ENCODE results near the gene EVA1C.
A peak's percentile ranks its signal among the peaks of the same experiment; 100 is the strongest.

The EVA1C gene

DNA sequence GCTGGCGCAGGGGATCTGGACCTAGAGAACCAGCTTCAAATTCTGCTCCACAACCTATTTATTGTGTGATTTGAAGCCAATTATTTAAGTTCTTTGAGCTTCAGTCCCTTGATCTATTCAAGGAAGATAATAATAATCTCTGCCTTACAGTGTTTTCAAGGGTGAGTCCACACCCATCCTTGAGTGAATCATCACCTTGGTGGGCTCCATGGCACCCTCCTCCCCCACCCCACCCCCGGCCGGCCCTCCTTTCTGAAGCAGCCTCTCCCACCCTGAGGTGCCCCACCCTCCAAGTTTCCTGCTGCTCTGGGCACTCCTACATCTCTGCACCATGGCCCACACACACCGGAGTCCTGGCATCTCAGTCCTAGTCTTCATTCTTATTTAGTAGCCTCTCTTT, 134.5 kb downstream of the EVA1C start:
- DNase-seq (ENCODE audit: low read depth), result no peak

DNA sequence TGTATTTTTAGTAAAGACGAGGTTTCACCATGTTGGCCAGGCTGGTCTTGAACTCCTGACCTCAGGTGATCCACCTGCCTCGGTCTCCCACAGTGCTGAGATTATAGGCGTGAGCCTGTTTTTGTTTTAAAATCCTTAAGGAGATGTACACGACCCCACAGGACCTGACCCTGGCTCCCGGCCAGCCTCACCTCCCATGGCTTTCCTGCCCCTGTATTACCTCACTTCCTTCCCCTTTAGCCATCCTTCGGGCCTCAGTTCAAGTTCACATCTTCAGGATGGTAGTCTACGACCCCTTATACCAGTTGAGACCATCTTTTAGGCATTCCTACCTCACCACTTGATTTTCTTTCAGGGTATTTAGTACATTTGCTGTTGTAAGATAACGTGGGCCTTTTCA, 136.5 kb downstream of the EVA1C start:
- TF ChIP-seq, protein P1, sequence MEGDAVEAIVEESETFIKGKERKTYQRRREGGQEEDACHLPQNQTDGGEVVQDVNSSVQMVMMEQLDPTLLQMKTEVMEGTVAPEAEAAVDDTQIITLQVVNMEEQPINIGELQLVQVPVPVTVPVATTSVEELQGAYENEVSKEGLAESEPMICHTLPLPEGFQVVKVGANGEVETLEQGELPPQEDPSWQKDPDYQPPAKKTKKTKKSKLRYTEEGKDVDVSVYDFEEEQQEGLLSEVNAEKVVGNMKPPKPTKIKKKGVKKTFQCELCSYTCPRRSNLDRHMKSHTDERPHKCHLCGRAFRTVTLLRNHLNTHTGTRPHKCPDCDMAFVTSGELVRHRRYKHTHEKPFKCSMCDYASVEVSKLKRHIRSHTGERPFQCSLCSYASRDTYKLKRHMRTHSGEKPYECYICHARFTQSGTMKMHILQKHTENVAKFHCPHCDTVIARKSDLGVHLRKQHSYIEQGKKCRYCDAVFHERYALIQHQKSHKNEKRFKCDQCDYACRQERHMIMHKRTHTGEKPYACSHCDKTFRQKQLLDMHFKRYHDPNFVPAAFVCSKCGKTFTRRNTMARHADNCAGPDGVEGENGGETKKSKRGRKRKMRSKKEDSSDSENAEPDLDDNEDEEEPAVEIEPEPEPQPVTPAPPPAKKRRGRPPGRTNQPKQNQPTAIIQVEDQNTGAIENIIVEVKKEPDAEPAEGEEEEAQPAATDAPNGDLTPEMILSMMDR (conservative IDR thresholded peaks at IDR 0.05; ENCODE audit: low read depth, low read length), result no peak
- DNase-seq (ENCODE audit: low read depth), result no peak
- H3K4me3 ChIP-seq (ENCODE audit: low read depth, low read length), result no peak overlapping the region

More for the DNA sequence above, 134.5 kb downstream of the EVA1C start:
- TF ChIP-seq, protein P1 (conservative IDR thresholded peaks at IDR 0.05; ENCODE audit: low read depth, low read length), result no peak
- H3K4me3 ChIP-seq (ENCODE audit: low read depth, low read length), result no peak overlapping the region

DNA sequence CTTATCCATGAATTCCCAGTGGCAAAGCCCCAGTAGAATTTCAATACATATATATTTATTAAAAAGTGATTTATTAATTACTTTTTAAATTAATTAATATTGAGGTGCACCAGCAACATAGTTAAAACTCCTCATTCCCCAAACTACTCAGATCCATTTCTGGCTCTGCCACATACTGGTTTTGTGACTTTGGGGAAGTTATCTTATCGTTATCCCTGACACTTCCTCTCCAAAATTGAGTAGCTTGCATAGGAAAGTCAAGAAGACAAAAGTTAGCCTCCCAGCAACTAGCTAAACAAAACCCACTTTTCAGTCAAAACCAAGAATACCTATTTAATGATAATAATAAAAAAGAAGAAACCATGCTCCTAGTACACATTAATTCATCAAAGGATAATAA, 136.9 kb downstream of the EVA1C start:
- DNase-seq (ENCODE audit: low read depth), result no peak
- H3K4me3 ChIP-seq (ENCODE audit: low read depth, low read length), result no peak overlapping the region
- TF ChIP-seq, protein P1 (conservative IDR thresholded peaks at IDR 0.05; ENCODE audit: low read depth, low read length), result no peak

DNA sequence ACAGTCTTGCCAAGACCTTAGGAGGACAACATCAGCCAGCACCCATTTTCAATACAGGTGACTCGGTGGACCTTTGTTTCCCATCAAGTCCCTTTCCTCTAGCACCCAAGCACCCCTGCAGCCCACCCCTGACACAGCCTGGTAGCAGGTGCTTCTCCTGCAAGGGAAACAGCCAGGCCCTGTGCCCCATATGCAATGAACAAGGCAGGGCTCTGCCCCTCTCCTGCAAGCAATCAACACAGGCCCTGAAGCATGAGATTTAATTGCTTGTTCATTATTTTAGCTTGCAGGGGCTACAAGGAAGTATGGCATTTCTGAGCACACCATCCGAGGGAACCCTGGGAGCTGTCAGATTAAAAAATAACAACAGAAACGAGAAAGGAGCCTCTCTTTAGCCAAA, 137.4 kb downstream of the EVA1C start:
- TF ChIP-seq, protein P1 (conservative IDR thresholded peaks at IDR 0.05; ENCODE audit: low read depth, low read length), result no peak
- no peak for DNase-seq (ENCODE audit: low read depth)

DNA sequence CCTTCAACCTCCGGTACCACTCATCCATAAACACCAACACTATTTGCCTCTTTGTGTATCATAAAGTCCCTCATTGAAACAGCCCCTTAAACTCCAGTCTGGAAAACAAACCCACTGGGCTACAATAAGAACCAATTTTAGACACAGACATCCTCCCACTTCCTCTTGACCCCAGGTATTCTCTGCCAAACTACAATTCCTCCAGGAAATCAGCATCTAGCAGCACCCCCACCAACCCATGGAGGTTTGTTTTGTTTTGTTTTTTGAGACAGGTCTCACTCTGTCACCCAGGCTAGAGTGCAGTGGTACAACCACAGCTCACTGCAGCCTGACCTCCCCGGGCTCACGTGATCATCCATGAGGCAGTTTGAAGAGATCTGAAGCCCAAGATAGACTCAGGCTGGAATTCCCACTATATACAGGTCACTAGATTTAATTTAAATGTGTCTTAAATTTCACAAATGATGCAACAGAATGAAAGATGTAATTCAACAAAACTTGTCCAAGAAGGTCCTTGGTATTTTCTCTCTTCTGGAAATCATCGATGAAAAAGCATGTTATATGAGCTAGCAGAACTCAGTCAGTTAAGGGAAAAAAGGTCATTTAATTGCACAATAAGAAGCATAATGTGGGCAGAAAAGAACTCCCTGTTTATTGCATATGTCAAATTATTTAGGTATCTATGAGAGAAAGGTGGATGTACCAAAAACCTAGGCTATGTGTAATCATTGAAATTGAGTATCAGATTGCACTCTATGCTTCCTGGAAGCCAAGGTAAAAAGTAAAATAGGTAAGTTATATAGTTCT, 142.5 kb downstream of the EVA1C start:
- TF ChIP-seq, protein P1 (conservative IDR thresholded peaks at IDR 0.05; ENCODE audit: low read depth, low read length), result no peak
- DNase-seq (ENCODE audit: low read depth), result peak; percentile 33
- H3K4me3 ChIP-seq (ENCODE audit: low read depth, low read length), result no peak overlapping the region

More for the DNA sequence above, 137.4 kb downstream of the EVA1C start:
- no peak overlapping the region for H3K4me3 ChIP-seq (ENCODE audit: low read depth, low read length)

DNA sequence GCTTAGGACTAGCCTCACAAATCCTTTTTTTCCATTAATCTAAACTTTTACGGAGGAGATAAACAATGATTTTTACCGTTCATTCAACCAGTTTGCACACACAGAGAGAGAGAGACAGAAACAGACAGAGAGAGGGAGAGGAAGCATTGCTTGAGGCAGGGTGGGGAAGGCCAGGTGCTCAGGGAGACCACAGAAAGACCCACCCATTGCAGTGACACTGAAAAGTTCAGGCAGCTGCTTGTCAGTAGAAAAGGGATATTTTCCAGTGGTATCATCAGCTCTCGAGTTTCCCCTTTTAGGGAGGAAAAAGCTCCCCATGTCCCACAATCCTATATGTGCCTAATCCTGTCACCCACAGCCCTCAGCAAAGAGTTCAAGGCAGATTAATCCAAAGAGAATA, 145.6 kb downstream of the EVA1C start:
- DNase-seq (ENCODE audit: low read depth), result no peak
- TF ChIP-seq, protein P1 (conservative IDR thresholded peaks at IDR 0.05; ENCODE audit: low read depth, low read length), result no peak
- H3K4me3 ChIP-seq (ENCODE audit: low read depth, low read length), result no peak overlapping the region
